Stimulated activated CD4-positive, alpha-beta T cell treated with anti-CD3 and anti-CD28 coated beads, Interleukin-15, amount 100 ng/mL, for 48 hours (primary cell): ENCODE results near the gene TRIM28.
A peak's percentile ranks its signal among the peaks of the same experiment; 100 is the strongest.
"Not testable (repeated sequence)": the region's sequence is repeated elsewhere in the genome, so short reads cannot be mapped to it uniquely, and the experiment has no call there.

Experiments
- DNase-seq, 2 donors: peaks; one replicate each; pipeline ENCODE4 v3.0.0-alpha.2; 2020; ENCODE audit warnings: low read depth in 2 of 2

The TRIM28 gene

GRCh38 chr19:58519087-58519354 lies 24.8 kb upstream of the TRIM28 start:
- DNase-seq: peak in 1 of 2 donors; percentile 47

- DNase-seq: peak; percentile 88 to 90
Measured at GRCh38 chr19:58519355-58520256, 24.3 kb upstream of the TRIM28 start, which contains the start of gene ZBTB45. TSS of gene ZBTB45 (minus strand) at chr19:58519810. CDS start at chr19:58517673, 2,137 bp downstream.

GRCh38 chr19:58520257-58520599 lies 23.6 kb upstream of the TRIM28 start:
- DNase-seq: no peak

- DNase-seq: no peak
Measured at GRCh38 chr19:58521651-58522050, 22.2 kb upstream of the TRIM28 start.

- no peak for DNase-seq
Measured at GRCh38 chr19:58522709-58523108, 21.2 kb upstream of the TRIM28 start.

GRCh38 chr19:58529405-58529804 lies 14.5 kb upstream of the TRIM28 start:
- DNase-seq: no peak

GRCh38 chr19:58531034-58531840 lies 12.6 kb upstream of the TRIM28 start:
- no peak for DNase-seq

- DNase-seq: no peak
Measured at GRCh38 chr19:58535857-58536256, 8.0 kb upstream of the TRIM28 start.

GRCh38 chr19:58536852-58537798 lies 6.7 kb upstream of the TRIM28 start:
- DNase-seq: no peak

- DNase-seq: peak in 1 of 2 donors; percentile 29
Measured at GRCh38 chr19:58538257-58539168, 5.4 kb upstream of the TRIM28 start.

- not testable (repeated sequence) for DNase-seq
Measured at GRCh38 chr19:58539169-58539559, 4.7 kb upstream of the TRIM28 start.

- not testable (repeated sequence) for DNase-seq
Measured at GRCh38 chr19:58542641-58543372, 1.1 kb upstream of the TRIM28 start.

- DNase-seq: peak; percentile 54 to 64
Measured at GRCh38 chr19:58544591-58545285, 874 bp downstream of the TRIM28 start.

- no peak for DNase-seq
Measured at GRCh38 chr19:58545286-58546018, 1.6 kb downstream of the TRIM28 start.

- DNase-seq: no peak
Measured at GRCh38 chr19:58546019-58546530, 2.2 kb downstream of the TRIM28 start.

GRCh38 chr19:58547323-58548312 lies 3.8 kb downstream of the TRIM28 start:
- no peak for DNase-seq
